8988T (cell line): ENCODE measurements around the gene EDC4.

Experiments used
- DNase-seq: peaks from one replicate; pipeline ENCODE4 v3.0.0; 2011

EDC4 gene

DNA sequence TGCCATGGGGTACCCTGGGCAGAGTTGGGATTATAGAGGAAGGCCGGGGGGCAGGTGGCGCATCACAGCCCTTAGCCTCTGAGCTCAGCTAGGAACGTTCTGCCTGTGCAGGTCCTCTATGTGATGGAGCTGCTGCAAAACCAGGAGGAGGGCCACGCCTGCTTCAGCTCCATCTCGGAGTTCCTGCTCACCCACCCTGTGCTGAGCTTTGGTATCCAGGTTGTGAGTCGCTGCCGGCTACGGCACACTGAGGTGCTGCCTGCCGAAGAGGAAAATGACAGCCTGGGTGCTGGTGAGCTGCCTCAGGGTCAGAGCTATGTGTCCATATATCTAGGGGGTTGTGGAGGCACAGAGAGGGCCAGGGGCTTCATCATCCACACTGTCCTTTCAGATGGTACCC, 6.0 kb downstream of the EDC4 start:
- DNase-seq = no peak

DNA sequence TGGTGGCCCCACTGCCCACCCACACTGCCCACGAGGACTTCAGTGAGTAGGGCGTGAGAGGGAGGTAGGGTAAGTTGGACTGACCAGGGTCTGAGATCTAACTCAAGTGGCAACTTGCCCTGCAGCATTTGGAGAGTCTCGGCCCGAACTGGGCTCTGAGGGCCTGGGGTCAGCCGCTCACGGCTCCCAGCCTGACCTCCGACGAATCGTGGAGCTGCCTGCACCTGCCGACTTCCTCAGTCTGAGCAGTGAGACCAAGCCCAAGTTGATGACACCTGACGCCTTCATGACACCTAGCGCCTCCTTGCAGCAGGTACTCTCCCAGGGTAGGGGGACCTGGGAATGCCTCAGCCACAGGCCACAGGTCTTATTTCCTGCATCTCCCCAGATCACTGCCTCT, 6.6 kb downstream of the EDC4 start:
- no peak for DNase-seq

DNA sequence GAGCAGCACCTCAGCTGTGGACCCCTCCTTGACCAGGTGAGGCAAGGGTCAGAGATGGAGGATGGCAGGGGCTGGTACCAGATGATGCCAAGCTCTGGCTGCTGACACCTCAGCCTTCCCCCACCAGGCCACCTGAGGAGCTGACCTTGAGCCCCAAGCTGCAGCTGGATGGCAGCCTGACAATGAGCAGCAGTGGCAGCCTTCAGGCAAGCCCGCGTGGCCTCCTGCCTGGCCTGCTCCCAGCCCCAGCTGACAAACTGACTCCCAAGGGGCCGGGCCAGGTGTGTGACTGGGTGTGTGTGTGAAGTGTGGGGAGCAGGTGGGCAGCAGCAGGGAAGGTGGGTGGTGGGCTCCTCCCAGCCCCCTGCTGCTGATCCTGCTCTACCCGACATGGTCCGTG, 7.1 kb downstream of the EDC4 start:
- no peak for DNase-seq

DNA sequence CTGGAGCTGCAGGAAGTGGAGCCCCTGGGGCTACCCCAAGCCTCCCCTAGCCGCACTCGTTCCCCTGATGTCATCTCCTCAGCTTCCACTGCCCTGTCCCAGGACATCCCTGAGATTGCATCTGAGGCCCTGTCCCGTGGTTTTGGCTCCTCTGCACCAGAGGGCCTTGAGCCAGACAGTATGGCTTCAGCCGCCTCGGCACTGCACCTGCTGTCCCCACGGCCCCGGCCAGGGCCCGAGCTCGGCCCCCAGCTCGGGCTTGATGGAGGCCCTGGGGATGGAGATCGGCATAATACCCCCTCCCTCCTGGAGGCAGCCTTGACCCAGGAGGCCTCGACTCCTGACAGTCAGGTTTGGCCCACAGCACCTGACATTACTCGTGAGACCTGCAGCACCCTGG, 7.7 kb downstream of the EDC4 start:
- no peak for DNase-seq

DNA sequence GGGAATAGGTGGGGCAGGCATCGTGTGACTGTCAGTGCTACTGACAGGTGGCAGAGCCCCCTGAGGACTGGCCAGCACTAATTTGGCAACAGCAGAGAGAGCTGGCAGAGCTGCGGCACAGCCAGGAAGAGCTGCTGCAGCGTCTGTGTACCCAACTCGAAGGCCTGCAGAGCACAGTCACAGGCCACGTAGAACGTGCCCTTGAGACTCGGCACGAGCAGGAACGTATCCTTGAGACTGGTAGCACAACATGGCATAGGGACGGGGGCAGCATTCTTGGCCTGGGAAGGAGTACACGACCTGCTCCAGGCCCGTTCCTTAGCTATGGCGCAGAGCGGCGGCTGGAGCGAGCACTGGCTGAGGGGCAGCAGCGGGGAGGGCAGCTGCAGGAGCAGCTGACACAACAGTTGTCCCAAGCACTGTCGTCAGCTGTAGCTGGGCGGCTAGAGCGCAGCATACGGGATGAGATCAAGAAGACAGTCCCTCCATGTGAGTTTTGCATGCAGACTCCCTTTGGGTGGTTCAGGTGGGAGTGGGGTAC, 8.8 kb downstream of the EDC4 start:
- no peak for DNase-seq

DNA sequence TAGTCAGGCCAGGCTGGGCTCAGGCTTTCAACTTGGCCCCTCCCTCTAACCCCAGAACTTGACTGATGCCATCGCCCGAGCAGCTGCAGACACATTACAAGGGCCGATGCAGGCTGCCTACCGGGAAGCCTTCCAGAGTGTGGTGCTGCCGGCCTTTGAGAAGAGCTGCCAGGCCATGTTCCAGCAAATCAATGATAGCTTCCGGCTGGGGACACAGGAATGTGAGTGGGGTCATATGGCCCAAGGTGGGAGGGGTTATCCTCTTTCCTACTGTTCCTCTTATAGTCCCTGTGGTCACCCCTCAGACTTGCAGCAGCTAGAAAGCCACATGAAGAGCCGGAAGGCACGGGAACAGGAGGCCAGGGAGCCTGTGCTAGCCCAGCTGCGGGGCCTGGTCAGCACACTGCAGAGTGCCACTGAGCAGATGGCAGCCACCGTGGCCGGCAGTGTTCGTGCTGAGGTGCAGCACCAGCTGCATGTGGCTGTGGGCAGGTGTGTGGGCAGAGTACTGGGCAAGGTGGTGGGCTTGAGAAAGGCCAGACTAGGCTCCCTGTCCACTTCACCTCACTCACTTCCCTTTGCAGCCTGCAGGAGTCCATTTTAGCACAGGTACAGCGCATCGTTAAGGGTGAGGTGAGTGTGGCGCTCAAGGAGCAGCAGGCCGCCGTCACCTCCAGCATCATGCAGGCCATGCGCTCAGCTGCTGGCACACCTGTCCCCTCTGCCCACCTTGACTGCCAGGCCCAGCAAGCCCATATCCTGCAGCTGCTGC, 9.7 kb downstream of the EDC4 start:
- no peak for DNase-seq

DNA sequence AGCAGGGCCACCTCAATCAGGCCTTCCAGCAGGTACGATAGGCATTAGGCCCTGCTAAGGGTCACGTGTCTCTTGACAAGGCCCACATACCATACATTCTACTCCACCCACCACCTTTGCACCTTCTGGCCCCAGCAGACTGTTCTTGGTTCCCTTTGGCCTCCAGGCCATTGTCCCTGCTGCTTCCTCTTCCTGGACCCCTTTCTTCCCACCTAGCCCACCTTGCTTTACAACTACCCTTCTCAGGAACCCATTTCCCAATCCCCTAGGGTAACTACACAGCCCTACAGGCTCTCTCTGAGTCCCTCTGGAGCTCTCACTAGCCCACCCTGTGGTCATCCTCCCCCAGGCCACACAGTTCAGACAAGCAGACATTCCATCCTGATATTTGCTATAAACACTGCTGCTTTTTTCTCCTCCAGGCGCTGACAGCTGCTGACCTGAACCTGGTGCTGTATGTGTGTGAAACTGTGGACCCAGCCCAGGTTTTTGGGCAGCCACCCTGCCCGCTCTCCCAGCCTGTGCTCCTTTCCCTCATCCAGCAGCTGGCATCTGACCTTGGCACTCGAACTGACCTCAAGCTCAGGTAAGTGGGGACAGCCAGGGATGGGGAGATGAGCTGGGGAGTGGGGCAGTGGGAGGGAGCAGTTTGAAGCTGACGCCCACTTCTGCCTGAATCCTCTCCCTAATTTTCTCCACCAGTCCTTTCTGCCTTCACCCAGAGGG, 10.5 kb downstream of the EDC4 start:
- DNase-seq = no peak

DNA sequence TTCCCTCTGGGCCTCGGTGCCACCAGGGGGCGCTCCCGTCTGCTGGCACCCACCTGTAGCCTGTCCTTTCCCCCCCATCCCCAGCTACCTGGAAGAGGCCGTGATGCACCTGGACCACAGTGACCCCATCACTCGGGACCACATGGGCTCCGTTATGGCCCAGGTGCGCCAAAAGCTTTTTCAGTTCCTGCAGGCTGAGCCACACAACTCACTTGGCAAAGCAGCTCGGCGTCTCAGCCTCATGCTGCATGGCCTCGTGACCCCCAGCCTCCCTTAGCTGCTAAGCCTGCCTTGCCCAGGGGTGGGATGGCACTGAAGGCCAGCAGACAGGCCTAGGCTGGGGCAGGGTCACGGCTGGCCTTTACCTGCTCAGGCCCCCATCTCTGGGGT, 11.0 kb downstream of the EDC4 start:
- peak; percentile 97 for DNase-seq

DNA sequence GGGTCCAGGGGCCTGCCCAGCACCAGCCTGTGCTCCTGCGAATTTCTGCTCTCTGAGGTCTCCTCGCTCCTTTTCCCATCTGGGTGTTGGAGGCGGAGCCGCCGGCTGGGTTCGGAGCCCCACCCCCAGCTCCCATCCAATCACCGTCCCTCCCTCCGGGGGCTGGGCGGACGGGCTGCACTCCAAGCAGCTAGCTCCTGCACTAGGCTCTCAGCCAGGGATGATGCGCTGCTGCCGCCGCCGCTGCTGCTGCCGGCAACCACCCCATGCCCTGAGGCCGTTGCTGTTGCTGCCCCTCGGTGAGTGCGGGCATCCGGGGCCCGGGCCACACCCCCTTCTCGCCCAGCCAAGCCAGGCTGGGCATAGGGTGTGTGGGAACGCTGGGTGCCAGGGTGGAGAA, 11.8 kb downstream of the EDC4 start, which contains the start of gene NRN1L:
NRN1L (plus strand) TSS at position 202 of the 400 bp plus-strand sequence; CDS start at position 221, 19 bp downstream.
- DNase-seq = no peak

DNA sequence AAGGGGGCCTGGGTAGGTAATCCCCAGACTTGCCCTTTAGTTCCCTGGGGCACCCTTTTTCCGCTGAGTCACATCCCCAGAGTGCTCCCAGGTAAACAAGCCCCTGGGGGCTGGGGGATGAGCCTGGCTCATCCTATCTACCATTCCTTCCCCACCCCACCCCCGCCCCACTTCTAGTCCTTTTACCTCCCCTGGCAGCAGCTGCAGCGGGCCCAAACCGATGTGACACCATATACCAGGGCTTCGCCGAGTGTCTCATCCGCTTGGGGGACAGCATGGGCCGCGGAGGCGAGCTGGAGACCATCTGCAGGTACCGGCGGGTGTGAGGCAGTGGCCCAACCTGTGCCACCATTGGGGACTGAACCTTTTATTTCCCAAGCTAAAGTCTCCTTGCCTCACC, 12.7 kb downstream of the EDC4 start:
- DNase-seq = no peak

DNA sequence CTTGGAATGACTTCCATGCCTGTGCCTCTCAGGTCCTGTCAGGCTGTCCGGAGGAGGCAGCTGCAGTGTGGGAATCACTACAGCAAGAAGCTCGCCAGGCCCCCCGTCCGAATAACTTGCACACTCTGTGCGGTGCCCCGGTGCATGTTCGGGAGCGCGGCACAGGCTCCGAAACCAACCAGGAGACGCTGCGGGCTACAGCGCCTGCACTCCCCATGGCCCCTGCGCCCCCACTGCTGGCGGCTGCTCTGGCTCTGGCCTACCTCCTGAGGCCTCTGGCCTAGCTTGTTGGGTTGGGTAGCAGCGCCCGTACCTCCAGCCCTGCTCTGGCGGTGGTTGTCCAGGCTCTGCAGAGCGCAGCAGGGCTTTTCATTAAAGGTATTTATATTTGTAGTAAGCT, 13.1 kb downstream of the EDC4 start:
- no peak for DNase-seq

DNA sequence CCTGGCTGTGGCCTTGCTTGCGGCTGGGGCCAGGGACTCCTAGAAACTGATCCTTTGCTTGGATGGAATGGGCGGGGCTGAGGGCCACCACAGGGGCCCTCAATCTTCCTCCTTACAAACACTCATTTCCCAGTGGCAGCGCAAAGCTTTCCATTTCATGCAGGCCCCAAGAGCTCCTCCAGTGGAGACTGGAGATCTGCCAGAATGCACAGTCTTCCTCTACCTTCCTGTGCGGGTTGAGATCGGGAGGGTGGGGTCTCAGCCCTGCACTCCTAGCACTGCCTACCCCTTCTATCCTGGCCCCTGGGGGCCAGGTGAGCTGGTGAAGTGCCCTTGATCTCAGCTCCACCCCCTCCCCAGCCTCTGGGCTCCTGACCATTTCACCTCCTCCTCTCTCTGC, 13.5 kb downstream of the EDC4 start:
- no peak for DNase-seq

DNA sequence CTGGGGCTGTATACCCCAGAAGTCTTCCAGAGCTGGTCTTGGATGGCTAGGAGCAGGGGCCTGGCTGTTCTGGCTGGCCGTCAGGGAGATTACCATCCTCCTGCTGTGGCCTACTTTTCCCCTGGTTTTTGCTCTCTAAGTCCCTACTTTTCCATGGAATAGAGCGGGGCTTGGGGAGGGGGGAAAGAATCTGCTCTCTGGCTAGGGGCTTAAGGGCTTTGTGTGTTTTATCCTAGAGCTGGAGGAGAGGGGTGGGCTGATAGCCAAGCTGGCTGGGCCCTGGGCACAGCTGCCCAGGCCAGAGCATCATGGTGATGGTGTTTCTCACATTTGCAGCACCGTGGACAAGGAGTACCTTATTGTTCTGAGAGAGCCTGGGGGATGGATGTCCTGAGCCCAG, 15.5 kb downstream of the EDC4 start:
- DNase-seq = no peak

DNA sequence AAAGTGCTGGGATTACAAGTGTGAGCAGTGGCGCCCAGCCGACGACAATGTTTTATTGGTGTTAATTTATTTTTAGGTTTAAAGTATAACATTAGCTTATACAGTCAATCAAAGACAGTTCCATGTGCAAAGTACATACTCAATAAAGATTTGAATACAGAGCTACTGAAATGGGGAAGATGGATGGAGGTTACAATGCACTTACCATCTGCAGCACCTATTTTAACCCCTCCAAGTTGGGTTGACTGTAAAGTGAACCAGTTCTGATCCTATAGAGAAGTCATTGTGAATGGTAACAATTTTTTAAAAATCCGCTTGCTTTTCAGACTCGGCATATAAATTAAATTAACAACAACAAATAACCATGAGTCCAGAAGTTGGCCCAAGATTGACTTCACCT, 19.5 kb downstream of the EDC4 start:
- no peak for DNase-seq

DNA sequence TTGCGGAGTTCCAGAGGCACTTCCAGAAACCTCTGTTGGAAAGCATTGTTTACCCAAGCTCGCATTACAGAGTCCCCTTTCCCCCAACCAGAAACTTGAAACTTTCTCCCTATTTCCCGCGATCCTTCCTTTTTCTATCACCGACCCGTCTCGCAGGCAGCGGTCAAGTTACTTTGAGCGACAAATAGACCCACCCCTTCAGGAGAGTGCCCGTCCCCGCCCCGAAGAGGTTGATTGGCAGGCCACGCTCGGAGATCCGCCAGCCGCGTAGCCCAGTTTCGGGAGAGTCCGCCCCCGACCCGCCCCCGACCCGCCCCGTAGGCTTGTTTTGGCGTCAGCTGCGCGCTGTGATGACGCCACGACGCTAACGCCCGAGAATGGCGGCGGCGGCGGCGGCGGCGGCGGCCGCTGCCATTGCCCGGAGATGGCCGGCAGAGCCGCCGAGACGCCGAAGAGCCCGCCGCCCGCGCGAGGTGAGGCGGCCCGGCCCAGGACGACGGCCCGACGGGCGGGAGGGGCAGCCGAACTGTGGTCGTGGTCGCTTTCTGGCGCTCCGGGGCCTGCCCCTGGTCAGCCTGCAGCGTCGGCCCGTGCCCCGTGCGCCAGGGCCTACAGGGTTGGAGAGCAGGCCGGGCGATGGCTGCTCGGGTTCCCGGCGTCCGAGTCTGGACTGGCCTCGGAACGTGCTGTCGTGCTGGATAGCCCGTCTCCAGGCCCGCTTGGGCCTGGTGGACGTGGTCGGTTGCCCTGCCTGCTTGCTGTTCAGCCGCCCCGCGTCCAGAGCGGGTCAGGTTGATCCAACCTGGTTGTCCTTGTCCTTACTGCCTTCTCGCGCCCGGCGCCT, 20.3 kb downstream of the EDC4 start, which contains the start of gene PSKH1:
PSKH1 (plus strand) TSS at position 356 of the 844 bp plus-strand sequence. CDS start 15,496 bp downstream, outside the sequence.
- DNase-seq = peak; percentile 100

DNA sequence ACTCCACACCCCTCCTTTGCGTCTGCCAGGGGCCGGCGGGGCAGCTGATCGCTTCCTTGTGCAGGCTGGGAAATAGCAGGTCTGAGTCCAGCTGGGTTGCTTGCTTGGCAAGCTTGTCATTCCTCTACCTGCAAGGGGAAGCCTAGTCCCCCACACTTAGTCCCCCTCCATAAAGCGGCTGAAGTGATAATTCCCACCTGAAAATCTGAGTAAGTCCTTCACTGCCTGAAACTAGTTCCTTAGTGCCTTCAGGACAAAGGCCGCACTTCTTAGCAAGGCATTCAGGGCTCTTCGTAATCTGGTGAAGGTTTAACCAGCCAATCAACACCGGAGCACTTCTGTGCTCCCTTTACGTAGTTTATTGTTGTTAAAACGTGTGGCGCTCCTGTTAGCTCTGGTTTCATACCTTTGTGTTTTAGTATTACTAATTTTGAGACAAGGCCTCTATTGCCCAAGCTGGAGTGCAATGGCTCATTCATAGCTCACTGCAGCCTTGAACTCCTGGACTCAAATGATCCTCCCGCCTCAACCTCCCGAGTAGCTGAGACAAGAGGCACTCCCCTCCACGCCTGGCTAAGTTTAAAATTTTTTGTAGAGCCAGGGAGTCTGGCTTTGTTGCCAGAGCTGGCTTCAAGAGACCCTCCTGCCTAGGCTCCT, 21.0 kb downstream of the EDC4 start:
- no peak for DNase-seq

DNA sequence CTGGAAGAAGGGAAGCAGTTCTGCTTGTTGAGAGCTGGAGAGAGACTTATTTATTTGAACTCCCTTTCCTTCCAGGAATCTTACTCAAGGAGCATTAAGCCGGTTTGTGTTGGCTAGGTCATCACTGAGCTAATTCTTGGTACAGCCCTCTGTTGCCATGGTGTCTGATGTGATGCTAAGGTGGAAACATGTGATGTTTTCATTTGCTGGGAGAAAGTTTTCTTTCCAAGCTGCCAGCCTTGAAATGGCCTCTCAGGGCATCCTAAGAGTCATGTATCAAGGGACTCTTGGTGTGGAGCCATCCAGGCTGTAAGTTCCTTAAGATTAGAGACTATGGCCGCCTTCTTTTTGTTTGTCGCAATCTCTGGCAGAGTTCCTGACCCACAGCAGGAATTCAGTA, 24.4 kb downstream of the EDC4 start:
- DNase-seq = no peak

DNA sequence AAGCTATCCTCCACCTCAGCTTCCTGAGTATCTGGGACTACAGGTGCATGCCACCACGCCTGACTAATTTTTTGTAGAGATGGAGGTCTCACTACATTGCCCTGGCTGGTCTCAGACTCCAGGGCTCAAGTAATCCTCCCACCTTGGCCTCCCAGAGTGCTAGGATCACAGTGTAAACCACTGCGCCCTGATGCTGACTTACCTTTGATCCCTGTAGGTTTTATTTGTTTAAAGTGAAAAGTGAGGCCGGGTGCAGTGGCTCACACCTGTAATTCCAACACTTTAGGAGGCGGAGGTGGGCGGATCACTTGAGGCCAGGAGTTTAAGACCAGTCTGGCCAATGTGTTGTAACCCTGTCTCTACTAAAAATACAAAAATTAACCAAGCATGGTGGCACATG, 28.9 kb downstream of the EDC4 start:
- DNase-seq = no peak

DNA sequence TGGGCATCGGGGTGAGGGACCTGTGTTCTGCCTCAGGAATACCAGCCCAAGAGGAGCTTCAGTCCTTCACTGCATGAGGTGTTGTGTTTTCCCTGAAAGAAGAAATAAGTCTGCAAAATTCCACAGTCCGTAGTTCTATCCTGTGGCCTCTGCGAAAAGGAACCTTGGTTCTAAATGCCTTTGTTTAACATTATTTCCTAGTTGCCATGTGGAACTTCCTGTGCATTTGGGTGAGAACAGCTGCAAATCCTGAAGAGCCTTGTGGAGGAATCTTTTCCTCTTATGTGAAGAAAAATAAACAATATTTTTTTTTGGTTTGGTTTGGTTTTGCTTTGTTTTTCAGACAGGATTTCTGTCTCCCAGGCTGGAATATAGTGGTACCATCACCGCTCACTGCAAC, 30.0 kb downstream of the EDC4 start:
- no peak for DNase-seq

DNA sequence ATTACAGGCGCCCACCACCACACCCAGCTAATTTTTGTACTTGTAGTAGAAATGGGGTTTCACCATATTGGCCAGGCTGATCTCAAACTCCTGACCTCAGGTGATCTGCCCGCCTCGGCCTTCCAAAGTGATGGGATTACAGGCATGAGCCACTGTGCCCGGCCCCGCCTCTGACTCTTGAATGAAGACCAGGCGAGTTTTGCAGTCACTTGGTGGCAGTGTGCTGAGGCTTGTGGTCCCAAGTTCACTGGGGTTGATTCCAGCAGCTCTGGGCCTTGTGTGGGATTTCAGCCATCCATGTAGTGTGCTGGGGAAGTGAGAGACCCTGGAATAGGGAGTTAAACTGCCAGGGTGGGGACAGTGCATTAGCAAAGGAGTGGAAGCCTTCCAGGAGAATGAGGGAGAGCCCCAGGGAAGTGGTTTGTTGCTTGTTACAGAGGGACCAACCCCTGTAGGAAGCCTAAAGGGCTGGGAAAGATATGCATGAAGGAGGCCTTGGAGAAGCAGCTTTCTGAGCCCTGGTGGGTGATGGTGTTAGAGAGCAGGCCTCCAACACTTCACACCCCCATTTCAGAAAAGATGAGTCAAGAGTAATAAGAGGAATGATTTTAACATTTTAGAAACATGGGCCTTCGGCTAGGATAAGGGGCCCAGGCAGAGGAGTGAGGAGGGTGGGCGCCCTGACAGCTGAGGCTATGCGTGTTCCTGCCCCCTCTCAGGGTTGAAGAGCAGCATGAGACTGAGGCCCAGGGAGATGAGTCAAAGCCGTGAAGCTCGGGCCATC, 34.7 kb downstream of the EDC4 start:
- DNase-seq = no peak

DNA sequence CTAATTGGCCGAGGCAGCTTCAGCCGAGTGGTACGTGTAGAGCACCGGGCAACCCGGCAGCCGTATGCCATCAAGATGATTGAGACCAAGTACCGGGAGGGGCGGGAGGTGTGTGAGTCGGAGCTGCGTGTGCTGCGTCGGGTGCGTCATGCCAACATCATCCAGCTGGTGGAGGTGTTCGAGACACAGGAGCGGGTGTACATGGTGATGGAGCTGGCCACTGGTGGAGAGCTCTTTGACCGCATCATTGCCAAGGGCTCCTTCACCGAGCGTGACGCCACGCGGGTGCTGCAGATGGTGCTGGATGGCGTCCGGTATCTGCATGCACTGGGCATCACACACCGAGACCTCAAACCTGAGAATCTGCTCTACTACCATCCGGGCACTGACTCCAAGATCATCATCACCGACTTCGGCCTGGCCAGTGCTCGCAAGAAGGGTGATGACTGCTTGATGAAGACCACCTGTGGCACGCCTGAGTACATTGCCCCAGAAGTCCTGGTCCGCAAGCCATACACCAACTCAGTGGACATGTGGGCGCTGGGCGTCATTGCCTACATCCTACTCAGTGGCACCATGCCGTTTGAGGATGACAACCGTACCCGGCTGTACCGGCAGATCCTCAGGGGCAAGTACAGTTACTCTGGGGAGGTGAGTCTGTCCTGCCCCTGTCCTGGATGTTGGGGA, 36.3 kb downstream of the EDC4 start:
- no peak for DNase-seq
